Amniotic stem cell (primary cell): Measurements from ENCODE around the gene EHD3.

Experiments
- DNase-seq: peaks from one replicate; lab custom pipeline; 2025; lab: John Stamatoyannopoulos, UW

Gene EHD3

GRCh38 chr2:31213601-31214443 lies 20.1 kb upstream of the EHD3 start:
- DNase-seq = no peak

DNA sequence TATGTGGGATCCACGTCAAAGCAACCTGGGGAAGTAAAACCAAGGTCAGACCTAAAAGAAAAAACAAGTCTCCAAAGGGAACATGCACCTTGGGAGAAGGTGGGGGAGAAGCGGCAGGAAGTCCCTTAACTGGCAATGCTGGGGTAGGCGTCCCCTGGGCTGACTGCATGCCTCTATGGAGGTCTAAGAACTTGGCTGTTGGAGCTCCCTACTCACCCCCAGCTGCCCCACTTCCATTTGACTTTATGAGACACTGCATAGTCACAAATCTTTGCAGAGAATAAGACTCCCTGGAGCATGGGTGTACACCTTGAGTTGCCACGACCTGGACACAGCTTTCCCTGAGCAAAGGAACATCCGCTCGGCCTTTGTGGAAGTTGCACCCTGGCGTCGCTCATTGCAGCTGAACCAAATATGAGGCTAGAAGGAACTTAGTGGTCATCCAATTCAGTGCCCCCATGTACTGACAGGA lies 19.5 kb upstream of the EHD3 start:
- DNase-seq = no peak

DNA sequence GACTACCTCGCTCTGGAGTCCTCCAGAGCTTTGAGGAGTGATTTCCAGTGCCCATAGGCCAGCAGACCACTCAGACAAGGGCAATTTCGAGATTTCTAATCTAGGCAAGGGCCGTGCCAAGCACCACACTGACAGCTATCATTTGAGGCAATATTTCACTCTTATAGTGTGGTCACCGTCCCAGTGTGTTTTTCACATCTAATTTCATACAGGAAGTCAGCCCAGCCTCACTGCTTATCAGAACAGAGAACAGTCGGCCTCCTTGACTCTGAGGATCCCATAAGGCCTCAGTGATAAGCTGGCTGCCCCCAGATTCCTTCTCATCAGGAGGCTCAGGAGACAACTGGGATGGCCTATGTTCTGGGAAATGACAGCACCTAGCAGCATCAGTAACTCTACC lies 17.2 kb upstream of the EHD3 start:
- no peak for DNase-seq

DNA sequence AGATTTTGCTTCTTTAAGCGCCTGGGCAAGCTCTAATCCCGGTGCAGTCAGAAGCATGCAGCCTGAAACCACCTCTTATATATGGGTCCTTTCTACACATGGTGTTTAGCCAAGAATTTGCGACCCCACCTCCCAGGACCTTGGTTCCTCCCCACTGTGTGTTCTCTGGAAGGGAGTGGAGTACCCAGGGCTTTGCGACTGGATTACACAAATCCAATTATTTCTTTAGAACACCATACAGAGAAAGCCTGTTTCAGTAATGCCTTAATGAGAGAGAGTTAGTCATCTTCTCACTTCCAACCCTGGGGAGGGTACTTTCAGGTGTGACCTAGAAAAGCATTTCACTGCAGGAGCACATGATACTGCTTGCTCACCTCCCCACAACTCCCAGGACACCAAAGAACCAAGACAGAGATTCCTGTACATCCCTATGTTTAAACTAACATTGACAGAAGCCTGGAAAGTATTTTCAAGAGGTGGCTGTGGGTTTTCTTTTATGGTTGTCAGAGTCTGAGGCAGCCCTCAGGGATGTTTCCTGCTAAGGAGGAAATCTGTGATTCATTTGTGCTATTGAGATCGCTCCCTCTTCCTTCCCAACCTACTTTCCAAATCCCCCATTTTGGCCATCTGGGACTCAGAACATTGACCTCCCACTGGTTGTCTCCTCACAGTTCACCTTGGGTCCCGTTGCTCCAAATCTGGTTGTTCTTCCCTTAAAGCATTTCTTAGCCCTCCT lies 16.3 kb upstream of the EHD3 start, which contains the start of gene CAPN14:
CAPN14 (minus strand) TSS at position 51 of the 736 bp plus-strand sequence. CDS start 12,068 bp downstream, outside the sequence.
- DNase-seq = no peak

GRCh38 chr2:31219131-31219969 lies 14.6 kb upstream of the EHD3 start:
- no peak for DNase-seq

DNA sequence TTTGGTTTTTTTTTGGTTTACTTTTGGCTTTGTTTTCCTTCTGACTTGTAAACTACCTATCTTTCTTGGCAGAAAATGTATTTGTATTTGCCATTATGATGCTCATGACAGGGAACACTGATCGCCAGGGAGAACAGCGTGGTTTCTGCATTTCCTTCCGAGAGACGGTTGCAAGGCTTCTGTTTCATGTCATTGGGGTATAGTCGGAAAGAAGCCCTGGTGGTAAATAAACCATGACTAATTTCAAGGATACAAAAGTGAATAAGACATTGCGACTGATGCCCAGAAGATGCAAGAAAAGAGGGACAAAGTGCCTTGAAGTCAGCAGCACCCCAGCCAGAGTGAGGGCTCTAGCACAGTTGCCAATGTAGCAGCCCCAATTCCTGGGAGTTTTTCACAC lies 12.4 kb upstream of the EHD3 start:
- no peak for DNase-seq

DNA sequence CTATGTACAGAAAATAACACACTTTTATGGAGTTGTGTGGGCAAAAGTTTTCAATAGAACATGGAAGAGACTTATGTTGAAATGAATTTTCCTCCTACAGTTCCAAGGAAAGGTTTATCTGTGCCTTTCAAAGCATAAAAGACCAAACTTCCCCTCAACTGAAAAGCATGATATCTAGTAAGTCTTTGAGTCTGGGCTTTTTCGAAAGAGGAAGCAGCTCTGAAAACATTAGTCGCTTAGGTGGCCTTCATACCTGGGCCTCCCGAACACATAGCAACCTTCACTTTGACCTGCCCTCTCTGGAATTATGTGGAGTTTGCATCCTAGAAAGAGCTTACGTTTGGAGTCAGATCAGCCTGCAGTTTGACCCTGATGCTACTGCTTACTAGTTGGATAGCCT lies 11.9 kb upstream of the EHD3 start:
- no peak for DNase-seq

DNA sequence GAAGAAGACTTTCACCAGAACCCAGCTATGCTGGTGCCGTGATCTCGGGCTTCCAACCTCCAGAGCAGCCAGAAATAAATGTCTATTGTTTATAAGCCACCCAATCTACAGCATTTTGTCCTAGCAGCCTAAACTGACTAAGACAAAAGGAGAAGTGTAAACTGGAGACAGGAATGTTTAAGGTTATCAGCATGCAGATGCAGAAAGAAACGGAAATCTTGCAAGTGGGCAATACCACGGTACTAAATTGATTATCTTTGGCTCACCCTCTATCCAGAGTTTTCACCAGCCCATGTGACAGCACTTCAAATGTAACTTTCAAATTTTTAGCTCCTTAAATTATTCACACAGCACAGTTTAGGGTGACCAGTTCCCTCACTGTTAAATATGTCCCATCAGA lies 10.9 kb upstream of the EHD3 start:
- no peak for DNase-seq

GRCh38 chr2:31223749-31224148 lies 10.2 kb upstream of the EHD3 start:
- no peak for DNase-seq

- DNase-seq = no peak
Measured at GRCh38 chr2:31226266-31226665, 7.7 kb upstream of the EHD3 start.

GRCh38 chr2:31227110-31227509 lies 6.8 kb upstream of the EHD3 start:
- no peak for DNase-seq

DNA sequence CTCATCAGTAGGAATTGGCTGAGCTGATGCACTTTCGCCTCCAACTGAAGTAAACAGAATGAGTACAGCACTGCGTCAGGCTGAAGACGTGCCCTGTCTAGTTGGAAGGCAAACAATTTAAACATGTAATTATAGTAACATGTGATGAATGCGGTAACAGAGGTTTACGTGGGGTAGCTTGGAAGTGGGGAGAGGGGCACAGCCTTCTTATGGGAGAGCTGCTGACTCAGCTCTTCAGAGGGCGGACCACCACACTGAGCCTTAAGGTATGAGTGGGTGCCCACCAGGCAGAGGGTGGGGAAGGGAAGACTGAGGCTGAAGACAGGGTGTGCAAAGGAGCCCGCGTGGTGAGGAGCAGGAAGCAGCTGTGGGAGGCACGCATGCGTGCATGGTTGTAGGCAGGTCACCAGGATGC lies 6.2 kb upstream of the EHD3 start:
- DNase-seq = no peak

GRCh38 chr2:31228717-31229116 lies 5.2 kb upstream of the EHD3 start:
- no peak for DNase-seq

- DNase-seq = no peak
Measured at GRCh38 chr2:31230751-31231150, 3.2 kb upstream of the EHD3 start.

DNA sequence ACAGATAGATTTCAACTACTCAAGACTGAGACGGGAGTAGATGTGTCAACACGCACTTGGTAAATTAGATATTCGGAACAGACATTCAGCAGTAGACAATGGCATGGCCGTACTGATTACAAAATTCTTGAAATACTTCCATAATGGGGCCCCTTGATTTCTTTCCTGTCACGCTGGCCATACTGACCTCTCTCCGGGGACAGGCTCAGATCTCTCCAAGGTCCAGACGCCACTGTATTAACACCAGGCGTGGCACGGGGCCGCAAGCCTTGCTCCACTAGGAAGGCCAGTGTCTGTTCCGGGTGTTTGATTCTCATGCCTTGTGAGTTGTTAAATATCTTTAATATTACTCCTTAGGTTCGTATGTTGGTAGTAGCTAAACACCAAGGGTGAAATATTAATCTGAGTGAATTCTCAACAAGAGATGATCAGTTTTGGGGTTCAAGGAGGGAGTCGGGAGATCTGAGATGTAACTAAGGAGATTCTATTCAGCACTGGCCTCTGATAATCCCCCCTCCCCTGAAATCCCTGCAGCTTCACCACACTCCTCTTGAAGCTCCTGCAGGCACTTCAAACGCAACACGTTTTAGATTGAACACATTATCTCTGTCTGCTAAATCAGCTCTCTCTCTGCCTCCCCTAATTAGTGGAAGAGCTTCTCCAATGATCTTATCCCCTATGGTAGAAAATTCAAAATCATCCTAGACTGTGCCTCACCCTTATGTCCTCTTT lies 2.2 kb upstream of the EHD3 start:
- DNase-seq = no peak

DNA sequence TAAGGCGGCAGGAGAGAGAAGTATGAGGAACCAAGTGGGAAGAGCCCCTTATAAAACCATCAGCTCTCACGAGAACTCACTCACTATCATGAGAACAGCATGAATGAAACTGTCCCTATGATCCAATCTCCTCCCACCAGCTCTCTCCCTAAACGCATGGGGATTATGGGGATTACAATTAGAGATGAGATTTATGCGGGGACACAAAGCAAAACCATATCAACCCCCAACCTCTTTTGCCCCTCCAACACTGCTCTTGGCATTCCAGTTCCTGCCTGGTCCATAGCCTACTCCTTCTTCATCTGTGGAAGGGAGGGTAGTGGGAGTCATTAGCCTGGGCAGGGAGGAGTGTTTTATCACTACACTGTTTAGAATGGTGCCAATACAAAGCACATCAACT lies 1.4 kb upstream of the EHD3 start:
- DNase-seq = no peak

- DNase-seq = no peak
Measured at GRCh38 chr2:31233231-31233630, 721 bp upstream of the EHD3 start.

GRCh38 chr2:31234683-31235503 lies 941 bp downstream of the EHD3 start:
- no peak for DNase-seq

DNA sequence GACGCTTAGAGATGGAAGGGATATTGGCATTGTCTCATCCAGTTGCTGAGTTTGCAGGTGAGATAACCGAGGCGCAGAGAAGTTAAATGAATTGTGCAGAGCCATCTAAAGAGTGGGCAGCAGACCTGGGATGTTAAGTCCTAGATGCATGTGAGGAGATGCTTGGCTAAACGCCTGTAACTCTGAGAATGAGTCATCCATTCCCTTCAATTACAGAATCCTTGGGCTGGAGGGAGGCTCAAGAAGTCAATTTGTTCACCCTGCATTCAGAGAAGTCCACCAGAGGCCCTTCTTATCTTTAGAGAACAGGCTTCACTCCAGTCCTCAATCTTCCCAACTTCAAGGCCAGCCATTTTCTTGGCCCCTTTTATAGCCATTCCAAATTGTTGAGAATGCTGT lies 1.6 kb downstream of the EHD3 start:
- DNase-seq = peak; percentile 54

GRCh38 chr2:31236433-31237205 lies 2.7 kb downstream of the EHD3 start:
- no peak for DNase-seq
